ENCODE results near the gene IGF1R. TPM values are rescaled to one million over a fixed set of nuclear protein-coding genes. Genes with fewer than 3 reads are reported as not detected.
A peak's percentile ranks its signal among the peaks of the same experiment; 100 is the strongest.

The IGF1R gene
- total and polyA plus RNA-seq, 2 of the 13 experiments (the other 11 are each of a cell fraction or from before 2014, with no cell fraction given): 15.9 to 18.4 TPM

DNA sequence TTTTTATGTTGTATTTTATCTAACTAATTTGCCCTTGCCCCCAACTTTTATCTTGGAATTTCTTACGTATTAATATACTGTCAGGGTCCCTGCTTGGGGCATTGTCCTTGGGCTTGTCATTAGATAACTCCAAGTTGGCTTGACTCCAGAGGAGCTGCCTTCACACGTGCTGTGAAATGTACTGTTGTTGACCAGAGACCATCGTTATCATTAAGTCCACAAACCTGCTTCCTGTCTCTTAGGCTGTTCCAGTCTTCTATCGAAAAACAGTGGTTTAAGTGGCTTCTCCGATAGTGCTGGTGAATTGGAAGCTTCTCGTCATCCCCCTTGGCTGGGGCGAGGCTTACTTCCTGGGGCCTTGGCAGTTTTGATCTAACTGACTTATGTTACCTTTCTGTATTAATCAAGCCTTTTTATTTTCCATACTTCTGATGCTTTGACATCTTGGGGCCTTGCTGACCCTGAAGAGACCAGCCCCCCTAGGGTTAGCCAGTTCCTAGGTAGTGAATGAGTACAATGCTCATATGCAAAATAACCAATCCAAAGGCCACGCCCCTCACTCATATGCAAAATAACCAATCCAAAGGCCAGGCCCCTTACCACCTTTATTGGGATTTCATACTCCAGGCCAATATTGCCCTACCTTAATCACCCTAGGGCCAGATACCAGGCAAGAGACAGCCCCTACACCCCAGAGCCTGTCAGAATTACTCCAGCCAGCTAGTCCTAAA is 164.5 kb downstream of the IGF1R start (continued):
- TF ChIP-seq, protein P1, sequence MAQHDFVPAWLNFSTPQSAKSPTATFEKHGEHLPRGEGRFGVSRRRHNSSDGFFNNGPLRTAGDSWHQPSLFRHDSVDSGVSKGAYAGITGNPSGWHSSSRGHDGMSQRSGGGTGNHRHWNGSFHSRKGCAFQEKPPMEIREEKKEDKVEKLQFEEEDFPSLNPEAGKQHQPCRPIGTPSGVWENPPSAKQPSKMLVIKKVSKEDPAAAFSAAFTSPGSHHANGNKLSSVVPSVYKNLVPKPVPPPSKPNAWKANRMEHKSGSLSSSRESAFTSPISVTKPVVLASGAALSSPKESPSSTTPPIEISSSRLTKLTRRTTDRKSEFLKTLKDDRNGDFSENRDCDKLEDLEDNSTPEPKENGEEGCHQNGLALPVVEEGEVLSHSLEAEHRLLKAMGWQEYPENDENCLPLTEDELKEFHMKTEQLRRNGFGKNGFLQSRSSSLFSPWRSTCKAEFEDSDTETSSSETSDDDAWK (CRISPR knock-in tag; IDR thresholded peaks at IDR 0.05): no peak
- TF ChIP-seq SP2 (CRISPR knock-in tag; IDR thresholded peaks at IDR 0.05): no peak
- TF ChIP-seq SRY (CRISPR knock-in tag; IDR thresholded peaks at IDR 0.05): no peak
- TF ChIP-seq TARDBP (CRISPR knock-in tag; IDR thresholded peaks at IDR 0.05): peak; percentile 33; the same call in 1 of the 2 replicates
- no peak for TF ChIP-seq BORCS8-MEF2B (CRISPR knock-in tag; IDR thresholded peaks at IDR 0.05)
- TF ChIP-seq, protein P2, sequence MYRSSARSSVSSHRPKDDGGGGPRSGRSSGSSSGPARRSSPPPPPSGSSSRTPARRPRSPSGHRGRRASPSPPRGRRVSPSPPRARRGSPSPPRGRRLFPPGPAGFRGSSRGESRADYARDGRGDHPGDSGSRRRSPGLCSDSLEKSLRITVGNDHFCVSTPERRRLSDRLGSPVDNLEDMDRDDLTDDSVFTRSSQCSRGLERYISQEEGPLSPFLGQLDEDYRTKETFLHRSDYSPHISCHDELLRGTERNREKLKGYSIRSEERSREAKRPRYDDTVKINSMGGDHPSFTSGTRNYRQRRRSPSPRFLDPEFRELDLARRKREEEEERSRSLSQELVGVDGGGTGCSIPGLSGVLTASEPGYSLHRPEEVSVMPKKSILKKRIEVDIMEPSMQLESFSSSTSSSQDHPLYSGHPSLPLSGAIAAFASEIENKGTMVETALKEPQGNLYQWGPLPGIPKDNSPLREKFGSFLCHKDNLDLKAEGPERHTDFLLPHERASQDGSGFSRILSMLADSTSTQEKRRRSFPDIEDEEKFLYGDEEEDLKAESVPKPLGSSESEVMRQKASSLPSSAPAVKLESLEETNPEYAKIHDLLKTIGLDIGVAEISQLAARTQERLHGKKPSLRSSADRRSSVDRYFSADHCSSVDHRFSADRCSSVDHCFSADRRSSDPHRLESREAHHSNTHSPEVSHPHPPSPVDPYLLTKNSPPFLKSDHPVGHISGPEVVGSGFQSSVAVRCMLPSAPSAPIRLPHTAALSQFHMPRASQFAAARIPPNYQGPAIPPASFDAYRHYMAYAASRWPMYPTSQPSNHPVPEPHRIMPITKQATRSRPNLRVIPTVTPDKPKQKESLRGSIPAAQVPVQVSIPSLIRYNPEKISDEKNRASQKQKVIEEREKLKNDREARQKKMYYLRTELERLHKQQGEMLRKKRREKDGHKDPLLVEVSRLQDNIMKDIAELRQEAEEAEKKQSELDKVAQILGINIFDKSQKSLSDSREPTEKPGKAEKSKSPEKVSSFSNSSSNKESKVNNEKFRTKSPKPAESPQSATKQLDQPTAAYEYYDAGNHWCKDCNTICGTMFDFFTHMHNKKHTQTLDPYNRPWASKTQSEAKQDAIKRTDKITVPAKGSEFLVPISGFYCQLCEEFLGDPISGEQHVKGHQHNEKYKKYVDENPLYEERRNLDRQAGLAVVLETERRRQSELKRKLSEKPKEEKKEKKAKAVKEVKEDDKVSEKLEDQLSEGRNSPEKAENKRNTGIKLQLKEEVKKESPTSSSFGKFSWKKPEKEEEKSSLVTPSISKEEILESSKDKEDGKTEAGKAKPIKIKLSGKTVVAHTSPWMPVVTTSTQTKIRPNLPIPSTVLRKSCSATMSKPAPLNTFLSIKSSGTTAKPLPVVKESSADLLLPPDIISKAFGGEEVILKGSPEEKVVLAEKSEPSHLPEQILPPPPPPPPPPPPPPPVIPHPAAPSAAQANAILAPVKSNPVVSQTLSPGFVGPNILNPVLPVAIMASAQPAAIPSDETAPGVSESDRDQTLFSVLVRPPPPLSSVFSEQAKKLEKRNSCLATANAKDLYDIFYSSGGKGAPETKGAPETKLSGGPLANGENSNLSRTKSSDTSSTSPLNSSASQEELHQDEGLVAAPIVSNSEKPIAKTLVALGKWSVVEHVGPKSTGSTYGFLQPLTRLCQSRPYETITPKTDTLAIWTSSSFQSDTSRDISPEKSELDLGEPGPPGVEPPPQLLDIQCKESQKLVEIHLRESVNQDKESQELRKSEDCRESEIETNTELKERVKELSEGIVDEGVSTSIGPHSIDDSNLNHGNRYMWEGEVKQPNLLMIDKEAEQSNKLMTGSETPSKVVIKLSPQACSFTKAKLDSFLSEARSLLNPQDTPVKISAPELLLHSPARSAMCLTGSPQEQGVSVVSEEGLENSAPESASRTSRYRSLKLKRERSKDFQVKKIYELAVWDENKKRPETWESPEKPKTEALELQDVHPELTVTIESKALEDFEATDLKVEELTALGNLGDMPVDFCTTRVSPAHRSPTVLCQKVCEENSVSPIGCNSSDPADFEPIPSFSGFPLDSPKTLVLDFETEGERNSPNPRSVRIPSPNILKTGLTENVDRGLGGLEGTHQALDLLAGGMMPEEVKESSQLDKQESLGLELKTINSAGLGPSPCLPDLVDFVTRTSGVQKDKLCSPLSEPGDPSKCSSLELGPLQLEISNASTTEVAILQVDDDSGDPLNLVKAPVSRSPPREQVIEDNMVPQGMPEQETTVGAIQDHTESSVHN (CRISPR knock-in tag; IDR thresholded peaks at IDR 0.05): no peak
- TF ChIP-seq FUBP1 (CRISPR knock-in tag; IDR thresholded peaks at IDR 0.05; ENCODE audit: borderline replicate concordance): no peak
- no peak for TF ChIP-seq ZIK1 (CRISPR knock-in tag; IDR thresholded peaks at IDR 0.05; ENCODE audit: borderline replicate concordance, low read depth)
- TF ChIP-seq MIER3 (CRISPR knock-in tag; IDR thresholded peaks at IDR 0.05; ENCODE audit: borderline replicate concordance): peak; percentile 58; the same call in 1 of the 2 replicates
- TF ChIP-seq PHF8 (CRISPR knock-in tag; IDR thresholded peaks at IDR 0.05): no peak
- TF ChIP-seq AKAP8 (CRISPR knock-in tag; IDR thresholded peaks at IDR 0.05): no peak
- TF ChIP-seq ZNF337 (CRISPR knock-in tag; IDR thresholded peaks at IDR 0.05; ENCODE audit: borderline replicate concordance, low read depth): no peak
- no peak for TF ChIP-seq PCBP1 (IDR thresholded peaks at IDR 0.05; ENCODE audit: borderline replicate concordance, low read depth, low read length)
- TF ChIP-seq U2AF1 (optimal IDR thresholded peaks at IDR 0.05; ENCODE audit: low read depth, low read length): no peak
- TF ChIP-seq ZSCAN9 (CRISPR knock-in tag; IDR thresholded peaks at IDR 0.05; ENCODE audit: borderline replicate concordance): no peak; the same call in 1 of the 2 replicates
- TF ChIP-seq ZNF878 (CRISPR knock-in tag; IDR thresholded peaks at IDR 0.05): no peak; the same call in 1 of the 2 replicates
- no peak for TF ChIP-seq ZNF225 (CRISPR knock-in tag; IDR thresholded peaks at IDR 0.05)
- TF ChIP-seq, protein P3, sequence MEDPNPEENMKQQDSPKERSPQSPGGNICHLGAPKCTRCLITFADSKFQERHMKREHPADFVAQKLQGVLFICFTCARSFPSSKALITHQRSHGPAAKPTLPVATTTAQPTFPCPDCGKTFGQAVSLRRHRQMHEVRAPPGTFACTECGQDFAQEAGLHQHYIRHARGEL (CRISPR knock-in tag; IDR thresholded peaks at IDR 0.05): no peak
